CD14-positive monocyte (primary cell): ENCODE results near the gene MED13L. TPM values are rescaled to one million over a fixed set of nuclear protein-coding genes. Genes with fewer than 3 reads are reported as not detected.

Experiments
- DNase-seq, 3 donors: peaks; one replicate each; pipeline ENCODE4 v3.0.0-alpha.2; 2011 to 2022
- H2AFZ ChIP-seq: 2 replicates; pipeline ENCODE4 v1.6.0; 2012; ENCODE audit warnings: mild to moderate bottlenecking, low read depth, low read length, inconsistent platforms; ENCODE audit not compliant: insufficient read depth, poor library complexity, severe bottlenecking
- H3K27ac ChIP-seq, 2 donors: 1 replicate in 1 of 2; 2 replicates in 1 of 2; pipeline ENCODE4 v1.5.1; 2012 to 2013; ENCODE audit warnings: low read length in 2 of 2, control low read depth in 1 of 2, inconsistent platforms in 1 of 2, low read depth in 1 of 2, mild to moderate bottlenecking in 1 of 2
- H3K27me3 ChIP-seq, 2 donors: one replicate each; pipeline versions ENCODE4 v1.6.0 to v1.6.1; 2011 to 2013; ENCODE audit warnings: low read length in 2 of 2; ENCODE audit not compliant: control insufficient read depth in 2 of 2, insufficient read depth in 2 of 2
- H3K36me3 ChIP-seq, 2 donors: replicated peaks in 1 of 2; 1 replicate in 1 of 2; 2 replicates in 1 of 2; pipeline versions ENCODE4 v1.5.1 to v1.6.1; 2012 to 2013; ENCODE audit warnings: low read length in 2 of 2, control low read depth in 1 of 2, inconsistent platforms in 1 of 2, mild to moderate bottlenecking in 1 of 2; ENCODE audit not compliant: insufficient read depth in 2 of 2, control insufficient read depth in 1 of 2
- H3K4me1 ChIP-seq, 2 donors: 1 replicate in 1 of 2; 2 replicates in 1 of 2; pipeline versions ENCODE4 v1.5.1 to v1.6.1; 2012 to 2013; ENCODE audit warnings: low read length in 2 of 2, control low read depth in 1 of 2, inconsistent platforms in 1 of 2, mild to moderate bottlenecking in 1 of 2, moderate library complexity in 1 of 2; ENCODE audit not compliant: insufficient read depth in 2 of 2, control insufficient read depth in 1 of 2
- H3K4me2 ChIP-seq: replicated peaks from 2 replicates; pipeline ENCODE3; 2012; ENCODE audit warnings: low read length, moderate library complexity, mild to moderate bottlenecking; ENCODE audit not compliant: poor library complexity, severe bottlenecking; ENCODE audit errors: extremely low read depth
- H3K4me3 ChIP-seq, 3 experiments: fragments of 200-600 bp in 1 of 3; sonication (generic) in 1 of 3; replicated peaks in 1 of 3; 1 replicate in 2 of 3; 2 replicates in 1 of 3; pipeline ENCODE4 v1.5.1; 2011 to 2013; ENCODE audit warnings: low read length in 3 of 3, mild to moderate bottlenecking in 3 of 3, control low read depth in 2 of 3, low read depth in 2 of 3, inconsistent platforms in 1 of 3, moderate library complexity in 1 of 3
- H3K79me2 ChIP-seq: 2 replicates; pipeline ENCODE4 v1.6.0; 2012; ENCODE audit warnings: mild to moderate bottlenecking, control low read depth, inconsistent platforms, low read length, moderate library complexity; ENCODE audit not compliant: insufficient read depth
- H3K9ac ChIP-seq: 2 replicates; pipeline ENCODE4 v1.6.0; 2017; ENCODE audit warnings: low read length, mild to moderate bottlenecking; ENCODE audit not compliant: insufficient read depth, poor library complexity, severe bottlenecking
- H3K9me3 ChIP-seq, 2 donors: replicated peaks in 1 of 2; 1 replicate in 1 of 2; 2 replicates in 1 of 2; pipeline versions ENCODE4 v1.5.1 to v1.6.1; 2012 to 2013; ENCODE audit warnings: low read length in 2 of 2, control low read depth in 1 of 2; ENCODE audit not compliant: control insufficient read depth in 1 of 2, insufficient read depth in 1 of 2
- H4K20me1 ChIP-seq: 2 replicates; pipeline ENCODE4 v1.6.0; 2012; ENCODE audit warnings: mild to moderate bottlenecking, low read length, control low read depth, moderate library complexity; ENCODE audit not compliant: insufficient read depth
- H3K27ac Mint-ChIP-seq, 7 donors: one replicate each; pipeline ENCODE4 v1.8.0; 2020; ENCODE audit warnings: mild to moderate bottlenecking in 7 of 7, mixed read lengths in 7 of 7, moderate library complexity in 6 of 7, inconsistent platforms in 2 of 7
- H3K27me3 Mint-ChIP-seq, 3 donors: one replicate each; pipeline ENCODE4 v1.8.0; 2021 to 2022; ENCODE audit warnings: low read depth in 3 of 3, mild to moderate bottlenecking in 3 of 3, mixed read lengths in 3 of 3, moderate library complexity in 3 of 3, inconsistent platforms in 1 of 3
- H3K36me3 Mint-ChIP-seq, 2 donors: one replicate each; pipeline ENCODE4 v1.8.0; 2020; ENCODE audit warnings: mixed read lengths in 2 of 2, inconsistent platforms in 1 of 2, mild to moderate bottlenecking in 1 of 2
- H3K4me1 Mint-ChIP-seq: one replicate; pipeline ENCODE4 v1.8.0; 2020; ENCODE audit warnings: mild to moderate bottlenecking, mixed read lengths
- H3K4me3 Mint-ChIP-seq, 2 donors: one replicate each; pipeline ENCODE4 v1.8.0; 2020; ENCODE audit warnings: mild to moderate bottlenecking in 2 of 2, mixed read lengths in 2 of 2, moderate library complexity in 1 of 2
- H3K9me3 Mint-ChIP-seq, 7 donors: one replicate each; pipeline ENCODE4 v1.8.0; 2020 to 2022; ENCODE audit warnings: mixed read lengths in 7 of 7, mild to moderate bottlenecking in 6 of 7, moderate library complexity in 6 of 7, inconsistent platforms in 2 of 7
- CTCF ChIP-seq: fragments of 200-600 bp; IDR thresholded peaks from one replicate; pipeline ENCODE4 v1.8.0; 2022; ENCODE audit warnings: antibody characterized with exemption, mild to moderate bottlenecking
- WGBS: methylation state at CpG from one replicate; pipeline ENCODE4 v1.1.5; 2013; ENCODE audit warnings: missing lambda C conversion rate; ENCODE audit not compliant: insufficient coverage; 5-methylcytosine and 5-hydroxymethylcytosine counted together
- intact Hi-C, 2 donors: fragments of 100-400 bp; cut with micrococcal nuclease; formaldehyde crosslinking; loops; one replicate each; pipeline versions ENCODE4 v1.15.0 to v1.15.1; 2023
- polyA plus RNA-seq, 3 donors: library from polyadenylated mRNA; depleted of rRNA in 1 of 3; unstranded in 2 of 3; stranded (reverse) in 1 of 3; fragments of 300-500 nt in 2 of 3; fragments of >200 nt in 1 of 3; fragmentation: Illumina TruSeq in 2 of 3; gene quantifications; 1 replicate in 2 of 3; 2 replicates in 1 of 3; pipeline ENCODE4 v1.2.3, GENCODE V29; 2012 to 2021

Gene MED13L
- polyA plus RNA-seq, 3 donors: 4.4 to 42.0 (median 7.5) TPM

- H3K27me3 ChIP-seq: no peaks in the 10 kb centered on the region
- H3K4me3 Mint-ChIP-seq: no peak overlapping the region
- no peaks in the 10 kb centered on the region for H3K9me3 ChIP-seq
- H3K36me3 ChIP-seq: no peaks in the 10 kb centered on the region
- WGBS: 100% methylated on average over 2 of the region's 2 CpGs
- intact Hi-C loops: no loop called here
- H3K79me2 ChIP-seq: peaks cover 100% of the 10 kb centered on the region
- no peaks in the 10 kb centered on the region for H3K9me3 Mint-ChIP-seq
- peaks cover 21 to 42% of the 10 kb centered on the region in 2 donors for H3K4me1 ChIP-seq
- H3K4me2 ChIP-seq: no peak overlapping the region
- peaks cover 100% of the 10 kb centered on the region for H4K20me1 ChIP-seq
- no peak for TF ChIP-seq CTCF
- no peaks in the 10 kb centered on the region for H3K27me3 Mint-ChIP-seq
- no peak overlapping the region for H2AFZ ChIP-seq
- H3K27ac ChIP-seq: peak overlapping the region in 1 of 2 donors; percentile 43
- H3K4me3 ChIP-seq: no peak overlapping the region
- peaks cover 54% of the 10 kb centered on the region for H3K4me1 Mint-ChIP-seq
- H3K9ac ChIP-seq: no peak overlapping the region
- no peak for DNase-seq
- peaks cover 0 to 3% of the 10 kb centered on the region in 2 donors for H3K36me3 Mint-ChIP-seq
- peak overlapping the region in 2 of 7 donors; percentile 10 to 50 for H3K27ac Mint-ChIP-seq
Observed at GRCh38 chr12:116138364-116138763, 139.1 kb downstream of the MED13L start.

- peaks cover 58% of the 10 kb centered on the region for H3K4me1 Mint-ChIP-seq
- Histone ChIP-seq H3K79me2 (peaks cover 100% of the 10 kb centered on the region), H3K4me3 (no peak overlapping the region), H3K36me3 (no peaks in the 10 kb centered on the region), H3K9me3 (no peaks in the 10 kb centered on the region), H3K27ac (no peak overlapping the region), H3K27me3 (no peaks in the 10 kb centered on the region), H3K4me2 (no peak overlapping the region), H3K4me1 (peaks cover 20 to 41% of the 10 kb centered on the region in 2 donors), H3K9ac (no peak overlapping the region), H4K20me1 (peaks cover 100% of the 10 kb centered on the region), H2AFZ (no peak overlapping the region)
- intact Hi-C loops: no loop called here
- no peaks in the 10 kb centered on the region for H3K9me3 Mint-ChIP-seq
- H3K27ac Mint-ChIP-seq: peak overlapping the region in 1 of 7 donors; percentile 5
- peaks cover 0 to 3% of the 10 kb centered on the region in 2 donors for H3K36me3 Mint-ChIP-seq
- no peaks in the 10 kb centered on the region for H3K27me3 Mint-ChIP-seq
- no CpG with 5 or more reads among the region's 2 CpGs for WGBS
- H3K4me3 Mint-ChIP-seq: no peak overlapping the region
- no peak for TF ChIP-seq CTCF
- no peak for DNase-seq
Observed at GRCh38 chr12:116137318-116137717, 140.2 kb downstream of the MED13L start.
